Measurements from ENCODE around the gene TNNI3K. TPM values are rescaled to one million over a fixed set of nuclear protein-coding genes. Genes with fewer than 3 reads are reported as not detected.

The TNNI3K gene
- total and polyA plus RNA-seq, 4 donors: 2.3 to 4.4 (median 3.5) TPM

- peaks cover 1% of the 10 kb centered on the region for H3K9me3 ChIP-seq (ENCODE audit: control insufficient read depth, insufficient read depth, low read length)
- DNase-seq (ENCODE audit: low read depth in 4 of 6, low spot score in 6 of 6): no peak
- WGBS (ENCODE audit: insufficient coverage): no CpG with 5 or more reads among the region's 1 CpG
- no peak overlapping the region for H3K4me3 ChIP-seq (ENCODE audit: low read depth, low read length)
- no peak overlapping the region for H3K27ac ChIP-seq (ENCODE audit: low read depth, low read length)
- no peaks in the 10 kb centered on the region for H3K4me1 ChIP-seq (ENCODE audit: control insufficient read depth, insufficient read depth, low read length)
- no peaks in the 10 kb centered on the region for H3K27me3 ChIP-seq (ENCODE audit: control insufficient read depth, insufficient read depth, low read length)
- H3K36me3 ChIP-seq (ENCODE audit: control insufficient read depth, insufficient read depth, low read length): no peaks in the 10 kb centered on the region
These were observed 167.7 kb downstream of the TNNI3K start for GRCh38 chr1:74402873-74403272.

DNA sequence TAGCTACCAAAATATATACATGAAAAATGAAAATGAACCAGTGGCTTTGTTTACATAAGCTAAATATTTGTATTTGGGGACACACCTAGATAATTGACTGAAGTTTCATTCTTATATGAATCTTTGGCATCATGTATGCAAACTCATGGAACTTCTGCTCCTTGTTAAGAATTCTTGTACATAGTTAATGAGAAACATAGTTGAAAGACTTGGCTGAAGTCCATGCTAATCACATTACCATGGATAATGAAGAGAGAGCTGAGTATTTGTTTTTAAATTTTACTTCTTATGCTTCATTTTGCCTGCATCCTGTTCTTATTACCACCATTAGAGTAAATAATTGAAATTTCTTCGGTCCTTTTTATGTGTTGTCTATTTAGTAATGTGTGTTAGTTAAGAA lies 168.4 kb downstream of the TNNI3K start:
- Histone ChIP-seq H3K4me1 (ENCODE audit: control insufficient read depth, insufficient read depth, low read length) (no peaks in the 10 kb centered on the region), H3K27ac (ENCODE audit: low read depth, low read length) (no peak overlapping the region), H3K9me3 (ENCODE audit: control insufficient read depth, insufficient read depth, low read length) (peaks cover 1% of the 10 kb centered on the region), H3K4me3 (ENCODE audit: low read depth, low read length) (no peak overlapping the region), H3K27me3 (ENCODE audit: control insufficient read depth, insufficient read depth, low read length) (no peaks in the 10 kb centered on the region), H3K36me3 (ENCODE audit: control insufficient read depth, insufficient read depth, low read length) (no peaks in the 10 kb centered on the region)
- no peak for DNase-seq (ENCODE audit: low read depth in 4 of 6, low spot score in 6 of 6)
- WGBS (ENCODE audit: insufficient coverage): no CpG with 5 or more reads among the region's 1 CpG

DNA sequence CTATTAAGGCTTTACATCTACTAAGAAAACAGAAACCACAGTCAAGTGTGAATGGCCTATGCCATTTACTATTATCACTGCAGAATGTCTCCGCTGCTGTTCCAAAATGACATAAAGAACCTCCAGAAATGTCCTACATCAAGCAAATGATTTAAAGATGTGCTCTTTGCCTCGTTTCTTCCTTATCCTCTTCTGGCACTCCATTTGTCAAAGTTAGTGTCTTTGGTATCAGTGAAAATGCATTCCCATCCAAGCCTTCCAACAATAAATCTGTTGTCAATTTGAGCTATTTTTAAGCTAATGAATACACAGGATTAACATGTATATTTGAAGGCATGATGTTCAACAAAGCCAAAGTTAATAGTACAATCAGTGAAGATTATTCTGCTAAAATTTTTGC lies 171.6 kb downstream of the TNNI3K start:
- no peak for DNase-seq (ENCODE audit: low read depth in 4 of 6, low spot score in 6 of 6)
- Histone ChIP-seq H3K27ac (ENCODE audit: low read depth, low read length) (no peak overlapping the region), H3K4me1 (ENCODE audit: control insufficient read depth, insufficient read depth, low read length) (no peaks in the 10 kb centered on the region), H3K9me3 (ENCODE audit: control insufficient read depth, insufficient read depth, low read length) (peaks cover 1% of the 10 kb centered on the region), H3K4me3 (ENCODE audit: low read depth, low read length) (no peak overlapping the region), H3K36me3 (ENCODE audit: control insufficient read depth, insufficient read depth, low read length) (no peaks in the 10 kb centered on the region), H3K27me3 (ENCODE audit: control insufficient read depth, insufficient read depth, low read length) (no peaks in the 10 kb centered on the region)
- WGBS (ENCODE audit: insufficient coverage): no CpG with 5 or more reads among the region's 2 CpGs

DNA sequence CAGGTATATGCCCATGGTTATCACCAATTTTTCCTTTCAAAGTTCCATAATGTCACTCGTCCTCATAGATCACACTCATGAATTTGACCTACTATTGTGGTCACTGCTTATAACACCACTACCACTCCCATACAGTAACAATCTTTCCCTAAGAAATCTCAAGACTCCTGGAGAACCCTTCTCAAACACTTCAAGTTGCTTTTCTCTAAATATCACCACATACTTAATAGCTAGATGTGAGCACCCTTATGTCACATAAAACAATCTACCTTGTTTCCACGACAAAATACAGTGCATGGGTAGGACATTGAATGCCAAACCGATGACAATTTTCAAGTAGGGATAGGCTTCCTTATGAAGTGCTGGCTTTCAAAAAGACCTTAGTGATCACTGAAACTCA lies 172.7 kb downstream of the TNNI3K start:
- no peak overlapping the region for H3K4me3 ChIP-seq (ENCODE audit: low read depth, low read length)
- 84% methylated on average over 2 of the region's 3 CpGs for WGBS (ENCODE audit: insufficient coverage)

DNA sequence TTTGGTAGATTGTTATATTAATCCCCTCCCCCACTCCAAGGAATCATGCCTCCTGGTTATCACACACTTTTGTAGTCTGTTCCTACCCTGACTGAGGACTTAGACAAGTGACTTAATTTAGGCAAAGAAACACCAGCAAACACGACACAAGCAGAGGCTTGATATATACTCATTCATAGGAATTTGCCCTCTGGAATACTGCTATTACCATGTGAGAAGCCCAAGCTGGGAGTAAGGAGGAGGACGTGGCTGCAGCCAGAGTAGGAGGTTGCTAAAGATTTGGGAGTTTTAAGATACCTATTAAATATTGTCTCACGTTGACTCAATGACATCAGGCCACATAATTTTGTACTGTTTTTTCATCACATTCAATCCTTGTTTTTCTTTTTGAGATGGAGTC lies 177.1 kb downstream of the TNNI3K start:
- WGBS (ENCODE audit: insufficient coverage): no CpG with 5 or more reads among the region's 3 CpGs

More for the DNA sequence above, 172.7 kb downstream of the TNNI3K start:
- DNase-seq (ENCODE audit: low read depth in 4 of 6, low spot score in 6 of 6): no peak
- Histone ChIP-seq H3K9me3 (ENCODE audit: control insufficient read depth, insufficient read depth, low read length) (peaks cover 1% of the 10 kb centered on the region), H3K27me3 (ENCODE audit: control insufficient read depth, insufficient read depth, low read length) (no peaks in the 10 kb centered on the region), H3K4me1 (ENCODE audit: control insufficient read depth, insufficient read depth, low read length) (no peaks in the 10 kb centered on the region), H3K36me3 (ENCODE audit: control insufficient read depth, insufficient read depth, low read length) (no peaks in the 10 kb centered on the region), H3K27ac (ENCODE audit: low read depth, low read length) (no peak overlapping the region)

DNA sequence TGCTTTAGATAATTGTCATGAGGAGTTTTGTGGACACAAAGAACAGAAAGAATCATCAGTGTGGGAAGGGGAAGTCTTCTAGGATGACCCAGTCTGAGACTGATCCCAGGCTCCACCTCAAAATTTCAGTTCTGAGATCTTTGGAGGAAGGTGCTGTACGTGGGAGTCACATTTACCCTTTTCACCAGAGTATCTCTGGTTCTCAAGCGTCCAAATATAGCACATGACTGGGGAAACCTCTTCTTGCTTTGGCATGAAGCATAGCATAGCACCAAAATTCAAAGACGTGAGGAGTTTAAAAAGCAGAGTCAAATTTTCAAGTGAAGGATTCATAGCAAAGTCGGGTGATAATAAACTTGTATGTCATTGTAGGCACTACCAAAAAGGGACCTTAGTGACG lies 180.7 kb downstream of the TNNI3K start:
- H3K4me3 ChIP-seq (ENCODE audit: low read depth, low read length): no peak overlapping the region
- 94% methylated on average over 3 of the region's 5 CpGs for WGBS (ENCODE audit: insufficient coverage)
- no peak overlapping the region for H3K27ac ChIP-seq (ENCODE audit: low read depth, low read length)
- no peaks in the 10 kb centered on the region for H3K9me3 ChIP-seq (ENCODE audit: control insufficient read depth, insufficient read depth, low read length)
- H3K36me3 ChIP-seq (ENCODE audit: control insufficient read depth, insufficient read depth, low read length): no peaks in the 10 kb centered on the region
- DNase-seq (ENCODE audit: low read depth in 4 of 6, low spot score in 6 of 6): no peak
- no peaks in the 10 kb centered on the region for H3K4me1 ChIP-seq (ENCODE audit: control insufficient read depth, insufficient read depth, low read length)
- no peaks in the 10 kb centered on the region for H3K27me3 ChIP-seq (ENCODE audit: control insufficient read depth, insufficient read depth, low read length)

More for the DNA sequence above, 177.1 kb downstream of the TNNI3K start:
- no peaks in the 10 kb centered on the region for H3K27me3 ChIP-seq (ENCODE audit: control insufficient read depth, insufficient read depth, low read length)
- H3K36me3 ChIP-seq (ENCODE audit: control insufficient read depth, insufficient read depth, low read length): no peaks in the 10 kb centered on the region
- DNase-seq (ENCODE audit: low read depth in 4 of 6, low spot score in 6 of 6): no peak
- no peak overlapping the region for H3K27ac ChIP-seq (ENCODE audit: low read depth, low read length)
- no peaks in the 10 kb centered on the region for H3K9me3 ChIP-seq (ENCODE audit: control insufficient read depth, insufficient read depth, low read length)
- no peak overlapping the region for H3K4me3 ChIP-seq (ENCODE audit: low read depth, low read length)
- H3K4me1 ChIP-seq (ENCODE audit: control insufficient read depth, insufficient read depth, low read length): no peaks in the 10 kb centered on the region

DNA sequence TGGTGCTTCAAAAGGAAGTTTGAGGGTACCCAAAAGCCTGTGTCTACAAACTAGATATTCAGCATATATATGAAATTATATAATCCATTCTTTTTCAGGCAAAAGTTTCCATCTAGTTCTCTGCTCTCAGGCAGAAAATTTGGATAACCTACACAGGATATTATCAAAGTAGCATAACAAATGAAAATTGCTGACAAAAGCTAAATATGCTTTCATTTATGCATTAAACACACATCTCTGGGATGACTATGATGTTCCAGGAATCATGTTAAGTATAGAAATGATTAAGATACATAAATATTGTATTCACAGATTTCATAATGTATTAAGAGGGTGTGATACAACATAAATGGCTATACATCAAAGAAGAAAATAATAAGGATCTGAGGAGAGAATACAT lies 184.4 kb downstream of the TNNI3K start:
- H3K4me1 ChIP-seq (ENCODE audit: control insufficient read depth, insufficient read depth, low read length): no peaks in the 10 kb centered on the region
- no peaks in the 10 kb centered on the region for H3K27me3 ChIP-seq (ENCODE audit: control insufficient read depth, insufficient read depth, low read length)
- H3K9me3 ChIP-seq (ENCODE audit: control insufficient read depth, insufficient read depth, low read length): no peaks in the 10 kb centered on the region
- H3K4me3 ChIP-seq (ENCODE audit: low read depth, low read length): no peak overlapping the region
- DNase-seq (ENCODE audit: low read depth in 4 of 6, low spot score in 6 of 6): no peak
- H3K36me3 ChIP-seq (ENCODE audit: control insufficient read depth, insufficient read depth, low read length): no peaks in the 10 kb centered on the region
- no peak overlapping the region for H3K27ac ChIP-seq (ENCODE audit: low read depth, low read length)

DNA sequence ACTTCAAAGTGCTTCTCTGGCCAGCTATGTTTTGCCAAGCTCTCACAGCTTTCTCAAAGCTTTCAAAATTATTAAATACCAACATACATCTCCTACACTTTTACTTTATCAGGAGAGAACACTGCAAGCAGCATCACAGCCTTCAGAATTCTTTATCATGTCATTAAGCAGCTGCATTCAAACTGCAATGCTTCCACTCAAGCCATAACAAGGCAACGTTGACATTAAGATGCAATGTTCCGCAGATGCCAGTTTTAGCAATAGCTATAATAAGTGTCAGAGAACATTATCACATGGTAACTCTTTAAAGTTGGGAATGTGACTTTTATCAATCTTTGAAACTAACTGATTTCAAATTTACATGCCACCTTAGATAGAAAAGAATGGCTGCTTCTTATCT lies 185.3 kb downstream of the TNNI3K start:
- no CpG with 5 or more reads among the region's 2 CpGs for WGBS (ENCODE audit: insufficient coverage)
- H3K27ac ChIP-seq (ENCODE audit: low read depth, low read length): peak overlapping the region; percentile 18
- no peaks in the 10 kb centered on the region for H3K9me3 ChIP-seq (ENCODE audit: control insufficient read depth, insufficient read depth, low read length)
- no peak overlapping the region for H3K4me3 ChIP-seq (ENCODE audit: low read depth, low read length)
- H3K27me3 ChIP-seq (ENCODE audit: control insufficient read depth, insufficient read depth, low read length): no peaks in the 10 kb centered on the region
- H3K4me1 ChIP-seq (ENCODE audit: control insufficient read depth, insufficient read depth, low read length): no peaks in the 10 kb centered on the region
- no peaks in the 10 kb centered on the region for H3K36me3 ChIP-seq (ENCODE audit: control insufficient read depth, insufficient read depth, low read length)
- DNase-seq (ENCODE audit: low read depth in 4 of 6, low spot score in 6 of 6): peak in 1 of 6 donors; percentile 49

- H3K27me3 ChIP-seq (ENCODE audit: control insufficient read depth, insufficient read depth, low read length): no peaks in the 10 kb centered on the region
- peak in 4 of 6 donors; percentile 10 to 84 (median 49) for DNase-seq (ENCODE audit: low read depth in 4 of 6, low spot score in 6 of 6)
- no peaks in the 10 kb centered on the region for H3K9me3 ChIP-seq (ENCODE audit: control insufficient read depth, insufficient read depth, low read length)
- 47% methylated on average over 3 of the region's 4 CpGs for WGBS (ENCODE audit: insufficient coverage)
- peak overlapping the region; percentile 19 for H3K27ac ChIP-seq (ENCODE audit: low read depth, low read length)
- H3K4me3 ChIP-seq (ENCODE audit: low read depth, low read length): no peak overlapping the region
- no peaks in the 10 kb centered on the region for H3K4me1 ChIP-seq (ENCODE audit: control insufficient read depth, insufficient read depth, low read length)
- H3K36me3 ChIP-seq (ENCODE audit: control insufficient read depth, insufficient read depth, low read length): no peaks in the 10 kb centered on the region
These were observed 187.5 kb downstream of the TNNI3K start for GRCh38 chr1:74422421-74423292.

GRCh38 chr1:74423471-74423870 lies 188.3 kb downstream of the TNNI3K start:
- 100% methylated on average over 1 of the region's 2 CpGs for WGBS (ENCODE audit: insufficient coverage)
- Histone ChIP-seq H3K4me1 (ENCODE audit: control insufficient read depth, insufficient read depth, low read length) (no peaks in the 10 kb centered on the region), H3K4me3 (ENCODE audit: low read depth, low read length) (no peak overlapping the region), H3K9me3 (ENCODE audit: control insufficient read depth, insufficient read depth, low read length) (no peaks in the 10 kb centered on the region), H3K27me3 (ENCODE audit: control insufficient read depth, insufficient read depth, low read length) (no peaks in the 10 kb centered on the region), H3K36me3 (ENCODE audit: control insufficient read depth, insufficient read depth, low read length) (no peaks in the 10 kb centered on the region), H3K27ac (ENCODE audit: low read depth, low read length) (no peak overlapping the region)
- no peak for DNase-seq (ENCODE audit: low read depth in 4 of 6, low spot score in 6 of 6)

Measured in spinal cord (tissue), 10 donors.